Measurements from ENCODE around the gene FHAD1. TPM values are rescaled to one million over a fixed set of nuclear protein-coding genes. Genes with fewer than 3 reads are reported as not detected.
A peak's percentile ranks its signal among the peaks of the same experiment; 100 is the strongest.
"Not testable (repeated sequence)": the region's sequence is repeated elsewhere in the genome, so short reads cannot be mapped to it uniquely, and the experiment has no call there.

The FHAD1 gene
- total RNA-seq, 2 donors from 2014 or later = 4.4 TPM; not detected in 1

- no peak for DNase-seq (ENCODE audit: low spot score)
- Histone ChIP-seq H3K4me1 (ENCODE audit: control insufficient read depth in 1 of 2, low read depth in 2 of 2) (peaks cover 0 to 15% of the 10 kb centered on the region in 2 donors), H3K27ac (no peak overlapping the region), H3K27me3 (replicated peaks; ENCODE audit: insufficient read depth) (no peaks in the 10 kb centered on the region), H3K36me3 (no peaks in the 10 kb centered on the region), H3K9me3 (no peaks in the 10 kb centered on the region), H3K4me3 (peak overlapping the region; percentile 32)
- no peak for TF ChIP-seq CTCF (IDR thresholded peaks at IDR 0.05)
- ATAC-seq (ENCODE audit: insufficient number of reproducible peaks, low FRiP score, low read depth) = no peak
Observed at GRCh38 chr1:15384301-15384901, 137.4 kb downstream of the FHAD1 start.

- Histone ChIP-seq H3K4me1 (ENCODE audit: control insufficient read depth in 1 of 2, low read depth in 2 of 2) (peaks cover 0 to 15% of the 10 kb centered on the region in 2 donors), H3K9me3 (no peaks in the 10 kb centered on the region), H3K36me3 (no peaks in the 10 kb centered on the region), H3K4me3 (no peak overlapping the region), H3K27me3 (replicated peaks; ENCODE audit: insufficient read depth) (no peaks in the 10 kb centered on the region), H3K27ac (no peak overlapping the region)
- ATAC-seq (ENCODE audit: insufficient number of reproducible peaks, low FRiP score, low read depth) (no peak), DNase-seq (ENCODE audit: low spot score) (no peak)
- TF ChIP-seq CTCF (IDR thresholded peaks at IDR 0.05) = no peak
Observed at GRCh38 chr1:15385420-15385819, 138.4 kb downstream of the FHAD1 start.

- DNase-seq (ENCODE audit: low spot score) (no peak), ATAC-seq (ENCODE audit: insufficient number of reproducible peaks, low FRiP score, low read depth) (no peak)
- Histone ChIP-seq H3K9me3 (no peaks in the 10 kb centered on the region), H3K4me1 (ENCODE audit: control insufficient read depth in 1 of 2, low read depth in 2 of 2) (peaks cover 0 to 15% of the 10 kb centered on the region in 2 donors), H3K27ac (no peak overlapping the region), H3K4me3 (peak overlapping the region; percentile 8), H3K27me3 (replicated peaks; ENCODE audit: insufficient read depth) (no peaks in the 10 kb centered on the region), H3K36me3 (no peaks in the 10 kb centered on the region)
- no peak for TF ChIP-seq CTCF (IDR thresholded peaks at IDR 0.05)
Observed at GRCh38 chr1:15386164-15386749, 139.2 kb downstream of the FHAD1 start.

GRCh38 chr1:15388201-15388880, 141.3 kb downstream of the FHAD1 start:
- Histone ChIP-seq H3K27me3 (replicated peaks; ENCODE audit: insufficient read depth) (no peaks in the 10 kb centered on the region), H3K36me3 (no peaks in the 10 kb centered on the region), H3K27ac (no peak overlapping the region), H3K4me1 (ENCODE audit: control insufficient read depth in 1 of 2, low read depth in 2 of 2) (peaks cover 0 to 15% of the 10 kb centered on the region in 2 donors), H3K9me3 (no peaks in the 10 kb centered on the region), H3K4me3 (no peak overlapping the region)
- DNase-seq (ENCODE audit: low spot score) (no peak), ATAC-seq (ENCODE audit: insufficient number of reproducible peaks, low FRiP score, low read depth) (no peak)
- no peak for TF ChIP-seq CTCF (IDR thresholded peaks at IDR 0.05)

- H3K27ac ChIP-seq; H3K4me3 ChIP-seq; DNase-seq (ENCODE audit: low spot score); ATAC-seq (ENCODE audit: insufficient number of reproducible peaks, low FRiP score, low read depth); H3K9me3 ChIP-seq; H3K36me3 ChIP-seq; H3K27me3 ChIP-seq (replicated peaks; ENCODE audit: insufficient read depth): not testable (repeated sequence)
- H3K4me1 ChIP-seq (ENCODE audit: control insufficient read depth in 1 of 2, low read depth in 2 of 2) = peaks cover 0 to 10% of the 10 kb centered on the region in 2 donors
Observed at GRCh38 chr1:15389828-15390227, 142.8 kb downstream of the FHAD1 start.
